Activated T-cell treated with anti-CD3 and anti-CD28 coated beads, Interleukin-2, amount 50 U/mL, for 4 hours (primary cell): ENCODE measurements around the gene TBC1D26. TPM values are rescaled to one million over a fixed set of nuclear protein-coding genes. Genes with fewer than 3 reads are reported as not detected.
A peak's percentile ranks its signal among the peaks of the same experiment; 100 is the strongest.
"Not testable (repeated sequence)": the region's sequence is repeated elsewhere in the genome, so short reads cannot be mapped to it uniquely, and the experiment has no call there.

ENCODE experiments used
- ATAC-seq, 2 donors: fragments of 200-7000 bp; cut with Tn5 transposase; one replicate each; pipeline ENCODE4 v1.10.0; 2021
- DNase-seq: peaks from one replicate; pipeline ENCODE4 v3.0.0-alpha.2; 2020
- H3K27me3 Mint-ChIP-seq: one replicate; pipeline ENCODE4 v1.8.0; 2021; ENCODE audit warnings: low read depth, mixed read lengths
- H3K36me3 Mint-ChIP-seq: one replicate; pipeline ENCODE4 v1.8.0; 2022; ENCODE audit warnings: mixed read lengths; ENCODE audit not compliant: insufficient read depth
- H3K4me1 Mint-ChIP-seq: one replicate; pipeline ENCODE4 v1.8.0; 2021; ENCODE audit warnings: low read depth, mixed read lengths
- H3K4me3 Mint-ChIP-seq: one replicate; pipeline ENCODE4 v1.8.0; 2021; ENCODE audit warnings: mild to moderate bottlenecking, moderate library complexity, mixed read lengths
- H3K9me3 Mint-ChIP-seq: one replicate; pipeline ENCODE4 v1.8.0; 2021; ENCODE audit warnings: mixed read lengths
- total RNA-seq, 3 donors: library from RNA; stranded (reverse); gene quantifications; one replicate each; pipeline ENCODE4 v1.2.1, GENCODE V29; 2021

The TBC1D26 gene
- total RNA-seq: not detected

- not testable (repeated sequence) for H3K9me3 Mint-ChIP-seq, H3K27me3 Mint-ChIP-seq, DNase-seq, H3K4me1 Mint-ChIP-seq, H3K4me3 Mint-ChIP-seq, ATAC-seq, H3K36me3 Mint-ChIP-seq
Observed at GRCh38 chr17:15731900-15732299, at the start of gene TBC1D26. TBC1D26 (plus strand) TSS chr17:15732283; CDS start chr17:15735349, 3,066 bp downstream.

- H3K36me3 Mint-ChIP-seq, DNase-seq, ATAC-seq, H3K27me3 Mint-ChIP-seq, H3K9me3 Mint-ChIP-seq: not testable (repeated sequence)
- Mint-ChIP-seq H3K4me1 (peaks cover 17% of the 10 kb centered on the region), H3K4me3 (peak overlapping the region; percentile 92)
Observed at GRCh38 chr17:15683135-15683534, 48.9 kb upstream of the TBC1D26 start.

DNA sequence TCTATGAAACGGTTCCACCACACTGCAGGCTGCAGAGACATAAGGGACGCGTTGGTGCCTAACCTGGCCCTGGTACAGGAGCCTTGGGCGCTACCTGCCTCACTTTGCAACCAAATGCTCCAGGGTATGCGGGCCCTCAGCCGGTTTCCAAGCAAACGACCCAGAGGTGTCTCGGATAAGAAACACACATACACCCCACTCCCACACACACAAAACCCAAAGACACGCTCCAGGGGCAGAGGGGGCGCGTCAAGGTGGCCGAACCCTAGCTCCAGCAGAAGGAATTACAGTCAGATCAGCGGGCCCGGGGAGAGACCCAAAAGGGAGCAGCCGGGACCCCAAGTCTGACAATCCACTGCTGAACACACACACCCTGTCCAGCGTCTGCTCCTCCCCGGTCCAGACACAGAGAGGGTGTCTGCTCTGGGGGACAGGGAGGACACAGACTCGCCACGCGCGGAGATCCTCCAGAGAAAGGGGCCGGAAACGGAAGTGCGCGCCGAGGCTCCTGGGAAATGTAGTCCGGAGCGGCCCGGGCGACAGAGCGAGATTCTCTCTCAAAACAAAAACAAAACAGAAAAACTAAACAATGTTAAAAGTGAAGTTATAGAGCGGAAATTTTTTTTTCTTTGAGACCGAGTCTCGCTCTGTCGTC is 48.1 kb upstream of the TBC1D26 start, which contains the start of gene TRIM16:
TSS of gene TRIM16 (minus strand) at position 488 of the 655 bp plus-strand sequence. CDS start 32,702 bp downstream, outside the sequence.
- H3K27me3 Mint-ChIP-seq, H3K36me3 Mint-ChIP-seq, H3K9me3 Mint-ChIP-seq: not testable (repeated sequence)
- peak within 1 kb of the TSS; percentile 92 for H3K4me3 Mint-ChIP-seq
- DNase-seq (peak; percentile 74), ATAC-seq (peak; percentile 96 to 99)
- H3K4me1 Mint-ChIP-seq: peaks cover 17% of the 10 kb centered on the region

- ATAC-seq, H3K4me3 Mint-ChIP-seq, H3K9me3 Mint-ChIP-seq, H3K36me3 Mint-ChIP-seq, H3K27me3 Mint-ChIP-seq, DNase-seq: not testable (repeated sequence)
- H3K4me1 Mint-ChIP-seq: peaks cover 15% of the 10 kb centered on the region
Observed at GRCh38 chr17:15687494-15687893, 44.6 kb upstream of the TBC1D26 start.

- H3K36me3 Mint-ChIP-seq, DNase-seq, H3K9me3 Mint-ChIP-seq, H3K27me3 Mint-ChIP-seq: not testable (repeated sequence)
- H3K4me3 Mint-ChIP-seq: peak overlapping the region; percentile 88
- ATAC-seq: peak in 1 of 2 donors; percentile 8
- H3K4me1 Mint-ChIP-seq: peaks cover 12% of the 10 kb centered on the region
Observed at GRCh38 chr17:15698967-15699366, 33.1 kb upstream of the TBC1D26 start.

DNA sequence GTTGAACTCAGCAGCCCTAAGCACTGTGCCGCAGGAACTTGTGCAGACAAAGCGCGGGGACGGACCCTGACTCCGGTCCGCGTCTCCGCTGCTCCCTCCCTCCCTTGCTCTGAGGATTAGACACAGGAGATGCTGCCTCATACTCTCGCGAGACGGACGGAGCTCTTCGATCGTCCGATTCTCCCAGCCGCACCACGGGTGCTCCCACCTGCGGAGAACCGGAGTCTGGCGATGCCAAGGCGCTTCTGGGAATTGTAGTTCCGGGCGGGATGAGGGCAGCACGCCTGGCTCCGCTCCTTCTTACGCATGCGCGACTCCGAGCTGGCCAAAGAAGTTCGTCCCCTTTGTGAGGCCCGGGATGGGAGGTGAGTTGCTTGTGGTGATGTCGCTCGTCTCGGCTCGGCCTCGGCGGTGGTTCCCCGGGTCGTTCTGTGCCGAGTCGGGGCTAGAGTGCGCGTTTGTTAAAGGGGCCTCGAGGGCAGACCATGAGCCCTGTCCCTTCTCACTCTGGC is 32.6 kb upstream of the TBC1D26 start, which contains the start of gene ZNF286A:
TSS of gene ZNF286A (plus strand) at position 340 of the 512 bp plus-strand sequence. CDS start 578 bp downstream, outside the sequence.
- not testable (repeated sequence) for H3K36me3 Mint-ChIP-seq, H3K27me3 Mint-ChIP-seq, H3K9me3 Mint-ChIP-seq
- ATAC-seq: peak; percentile 96 to 98
- peak within 1 kb of the TSS; percentile 88 for H3K4me3 Mint-ChIP-seq
- H3K4me1 Mint-ChIP-seq: peaks cover 12% of the 10 kb centered on the region
- peak; percentile 89 for DNase-seq

GRCh38 chr17:15699937-15700336 is 32.1 kb upstream of the TBC1D26 start:
- DNase-seq, H3K9me3 Mint-ChIP-seq, H3K27me3 Mint-ChIP-seq, H3K36me3 Mint-ChIP-seq: not testable (repeated sequence)
- Mint-ChIP-seq H3K4me1 (peaks cover 12% of the 10 kb centered on the region), H3K4me3 (peak overlapping the region; percentile 88)
- peak; percentile 3 to 6 for ATAC-seq

GRCh38 chr17:15704239-15704638 is 27.8 kb upstream of the TBC1D26 start:
- H3K4me3 Mint-ChIP-seq: not testable (repeated sequence)

DNA sequence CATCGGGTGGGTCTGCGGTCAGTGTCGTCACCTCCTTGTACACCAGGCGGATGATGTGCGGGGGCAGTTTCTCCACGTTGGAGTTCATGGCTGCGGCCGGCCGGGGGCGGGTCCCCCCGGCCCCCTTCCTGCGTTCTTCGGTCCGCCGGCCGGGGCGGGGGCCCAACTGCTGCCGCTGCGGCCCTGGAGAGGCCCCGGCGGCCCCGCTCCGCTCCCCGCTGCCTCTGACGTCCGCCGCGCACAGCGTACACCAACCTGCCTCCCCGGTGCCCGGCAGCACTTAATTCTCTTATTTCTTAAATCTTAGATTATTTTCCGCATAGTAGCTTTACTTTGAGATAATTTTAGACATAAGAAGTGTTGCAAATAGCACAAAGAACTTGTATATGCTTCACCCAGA is 27.3 kb upstream of the TBC1D26 start:
- not testable (repeated sequence) for H3K4me1 Mint-ChIP-seq, H3K4me3 Mint-ChIP-seq, H3K27me3 Mint-ChIP-seq, ATAC-seq, DNase-seq
- H3K9me3 Mint-ChIP-seq: peaks cover 18% of the 10 kb centered on the region
- peaks cover 40% of the 10 kb centered on the region for H3K36me3 Mint-ChIP-seq

More at GRCh38 chr17:15704239-15704638, 27.8 kb upstream of the TBC1D26 start:
- H3K4me1 Mint-ChIP-seq, H3K27me3 Mint-ChIP-seq, ATAC-seq, DNase-seq: not testable (repeated sequence)
- Mint-ChIP-seq H3K36me3 (peaks cover 35% of the 10 kb centered on the region), H3K9me3 (peaks cover 12% of the 10 kb centered on the region)

GRCh38 chr17:15708879-15709278 is 23.2 kb upstream of the TBC1D26 start:
- peaks cover 48% of the 10 kb centered on the region for H3K36me3 Mint-ChIP-seq
- not testable (repeated sequence) for H3K27me3 Mint-ChIP-seq, DNase-seq, H3K4me1 Mint-ChIP-seq, H3K4me3 Mint-ChIP-seq, ATAC-seq
- H3K9me3 Mint-ChIP-seq: peaks cover 30% of the 10 kb centered on the region

- ATAC-seq, H3K27me3 Mint-ChIP-seq, DNase-seq, H3K4me3 Mint-ChIP-seq, H3K4me1 Mint-ChIP-seq: not testable (repeated sequence)
- peaks cover 29% of the 10 kb centered on the region for H3K36me3 Mint-ChIP-seq
- H3K9me3 Mint-ChIP-seq: peaks cover 24% of the 10 kb centered on the region
Observed at GRCh38 chr17:15716601-15717563, 15.2 kb upstream of the TBC1D26 start.

DNA sequence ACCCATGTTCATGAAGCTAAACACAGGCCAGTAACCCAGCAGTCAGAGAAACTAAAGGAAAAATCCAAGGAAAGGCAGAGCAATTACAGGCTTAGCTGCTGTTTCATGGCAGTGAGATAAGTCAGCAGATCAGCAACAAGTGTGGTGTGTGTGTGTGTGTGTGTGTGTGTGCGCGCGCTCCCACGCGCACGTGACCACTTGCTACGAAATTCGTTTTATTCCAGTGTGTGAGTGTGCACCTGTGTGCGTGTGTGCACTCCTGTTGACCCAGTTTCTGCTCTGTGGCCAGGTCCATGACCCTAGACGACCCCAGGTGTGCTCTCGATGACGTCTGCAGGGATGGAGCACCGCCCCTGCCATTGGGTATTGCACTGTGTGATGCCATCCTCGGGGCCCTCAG is 1.5 kb upstream of the TBC1D26 start:
- not testable (repeated sequence) for H3K4me1 Mint-ChIP-seq, H3K9me3 Mint-ChIP-seq, ATAC-seq, H3K36me3 Mint-ChIP-seq, H3K4me3 Mint-ChIP-seq, H3K27me3 Mint-ChIP-seq, DNase-seq

DNA sequence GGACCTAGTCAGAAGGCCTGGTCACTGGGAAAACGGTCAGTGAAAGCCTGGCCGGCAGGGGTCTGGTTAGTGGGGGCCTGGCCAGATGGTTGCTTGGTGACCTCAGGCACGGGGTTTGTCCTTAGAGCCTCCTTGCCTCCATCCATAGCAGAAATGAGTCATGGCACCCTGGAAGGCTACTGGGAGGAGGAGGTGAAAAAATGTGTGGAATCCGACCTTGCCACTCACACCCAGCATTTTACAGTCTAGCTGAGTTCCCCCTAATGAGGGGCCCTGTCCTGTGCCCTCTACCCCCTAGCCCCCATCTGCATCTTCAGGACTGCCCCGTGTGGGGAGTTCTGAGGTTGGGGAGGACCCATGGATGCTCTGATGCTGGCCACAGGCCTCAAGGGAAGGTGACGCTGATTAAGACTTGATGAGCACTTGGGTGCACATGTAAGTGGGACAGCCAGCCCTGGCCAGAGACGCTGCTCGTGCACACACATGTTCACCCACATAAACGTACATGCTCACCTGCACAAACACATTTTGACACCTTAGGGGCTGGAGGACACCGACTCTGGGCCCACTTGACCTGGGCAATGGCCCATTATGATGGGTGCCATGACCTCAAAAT is 1.2 kb downstream of the TBC1D26 start:
- not testable (repeated sequence) for H3K4me1 Mint-ChIP-seq, ATAC-seq, H3K36me3 Mint-ChIP-seq, H3K27me3 Mint-ChIP-seq, DNase-seq, H3K4me3 Mint-ChIP-seq, H3K9me3 Mint-ChIP-seq

DNA sequence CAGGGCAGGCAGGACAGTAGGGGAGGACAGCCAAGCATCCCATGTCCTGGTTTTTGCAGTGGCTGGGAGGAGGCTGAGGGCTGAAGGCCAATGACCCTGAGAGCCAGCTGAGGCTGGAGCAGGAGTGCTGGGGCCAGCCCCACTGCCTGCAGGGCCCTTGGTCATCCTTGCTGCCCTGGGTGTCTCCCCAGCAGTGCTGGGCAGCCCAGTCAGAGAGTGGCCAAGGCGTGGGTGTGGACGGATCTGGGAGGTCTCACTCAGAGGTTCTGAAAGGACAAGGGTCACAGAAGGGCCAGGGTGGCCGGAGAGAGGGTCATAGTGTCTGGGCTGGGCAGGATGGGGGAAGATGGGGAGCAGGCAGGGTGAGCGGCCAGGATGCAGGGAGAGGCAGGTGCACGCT is 4.5 kb downstream of the TBC1D26 start:
- not testable (repeated sequence) for H3K4me1 Mint-ChIP-seq, H3K36me3 Mint-ChIP-seq, H3K9me3 Mint-ChIP-seq, ATAC-seq, DNase-seq, H3K4me3 Mint-ChIP-seq, H3K27me3 Mint-ChIP-seq
